Measurements from ENCODE around the gene KLRC2.

- TF ChIP-seq CTCF (conservative IDR thresholded peaks at IDR 0.05; ENCODE audit: low read depth, low read length) (no peak), RAD21 (IDR thresholded peaks at IDR 0.05; ENCODE audit: low read length) (no peak), POLR2A (IDR thresholded peaks at IDR 0.05; ENCODE audit: low read depth, low read length) (no peak), MAFK (IDR thresholded peaks at IDR 0.05; ENCODE audit: low read depth, low read length) (no peak), CEBPB (IDR thresholded peaks at IDR 0.05; ENCODE audit: low read depth, low read length) (no peak), MXI1 (IDR thresholded peaks at IDR 0.05; ENCODE audit: borderline replicate concordance, low read depth, low read length) (no peak), FOS (IDR thresholded peaks at IDR 0.05; ENCODE audit: low read depth, low read length) (no peak), SMC3 (IDR thresholded peaks at IDR 0.05; ENCODE audit: low read depth, low read length) (no peak), RFX5 (IDR thresholded peaks at IDR 0.05; ENCODE audit: low read depth, low read length) (no peak)
Observed at GRCh38 chr12:10397296-10397695, 38.5 kb downstream of the KLRC2 start.

Data from IMR-90 (cell line).